Stomach (tissue), 9 donors: ENCODE results near the gene RFC5. TPM values are rescaled to one million over a fixed set of nuclear protein-coding genes. Genes with fewer than 3 reads are reported as not detected.
"Not testable (repeated sequence)": the region's sequence is repeated elsewhere in the genome, so short reads cannot be mapped to it uniquely, and the experiment has no call there.

Experiments used
- DNase-seq, 2 donors: peaks; one replicate each; pipeline versions ENCODE4 v3.0.0 to v3.0.0-alpha.2; 2013 to 2019
- H3K27ac ChIP-seq, 5 donors: fragments of 200-600 bp in 4 of 5; sonication (generic) in 4 of 5; one replicate each; pipeline ENCODE4 v1.5.1; 2013 to 2019; ENCODE audit warnings: mild to moderate bottlenecking in 1 of 5, moderate library complexity in 1 of 5
- H3K27me3 ChIP-seq, 3 donors: fragments of 200-600 bp; sonication (generic); one replicate each; pipeline ENCODE4 v1.5.1; 2017 to 2019; ENCODE audit warnings: mixed run types in 1 of 3
- H3K36me3 ChIP-seq, 4 donors: fragments of 200-600 bp; sonication (generic); 1 replicate in 3 of 4; 2 replicates in 1 of 4; pipeline ENCODE4 v1.5.1; 2016 to 2019
- H3K4me1 ChIP-seq, 4 donors: fragments of 200-600 bp; sonication (generic); one replicate each; pipeline ENCODE4 v1.5.1; 2016 to 2019
- H3K4me3 ChIP-seq, 4 donors: fragments of 200-600 bp; sonication (generic) in 3 of 4; one replicate each; pipeline ENCODE4 v1.5.1; 2016 to 2019; ENCODE audit warnings: mild to moderate bottlenecking in 1 of 4
- H3K9me3 ChIP-seq, 4 donors: fragments of 200-600 bp; sonication (generic); one replicate each; pipeline ENCODE4 v1.5.1; 2016 to 2019
- CTCF ChIP-seq, 7 experiments: fragments of 450-650 bp in 4 of 7; fragments of 200-600 bp in 3 of 7; sonication (generic) in 3 of 7; IDR thresholded peaks; one replicate each; pipeline ENCODE4 v1.5.1; 2016 to 2019; ENCODE audit warnings: antibody characterized with exemption in 7 of 7, control low read depth in 2 of 7, mild to moderate bottlenecking in 1 of 7
- EP300 ChIP-seq: sonication (generic); formaldehyde crosslinking; IDR thresholded peaks from one replicate; pipeline ENCODE4 v1.6.1; 2017; ENCODE audit warnings: antibody characterized with exemption
- POLR2A ChIP-seq, 4 donors: fragments of 450-650 bp; IDR thresholded peaks; one replicate each; pipeline ENCODE4 v1.6.1; 2016; ENCODE audit warnings: antibody characterized with exemption in 4 of 4, control low read depth in 2 of 4, mild to moderate bottlenecking in 1 of 4, moderate library complexity in 1 of 4
- POLR2AphosphoS5 ChIP-seq, 3 donors: sonication (generic); formaldehyde crosslinking; IDR thresholded peaks; one replicate each; pipeline ENCODE4 v1.6.1; 2016; ENCODE audit warnings: antibody characterized with exemption in 3 of 3
- WGBS, 5 donors: extraction: QIAGEN DNeasy Blood & Tissue Kit in 3 of 5; methylation state at CpG; one replicate each; pipeline versions ENCODE4 v1.1.5 to v1.1.7; 2013 to 2018; 5-methylcytosine and 5-hydroxymethylcytosine counted together
- intact Hi-C: fragments of 100-400 bp; cut with DNase I; formaldehyde crosslinking; loops from one replicate; pipeline ENCODE4 v1.15.1; 2023; ENCODE audit warnings: low total_unique reads
- polyA plus RNA-seq, 3 donors: library from polyadenylated mRNA; stranded (reverse); fragments of 200-250 nt; gene quantifications; one replicate each; pipeline ENCODE4 v1.2.3, GENCODE V29; 2013
- total RNA-seq, 5 donors: library from RNA; depleted of rRNA; stranded (reverse); fragments of >200 nt; gene quantifications; one replicate each; pipeline versions ENCODE4 v1.1.0 to v1.2.3, GENCODE V29; 2014 to 2016
- donor health status: healthy with polysubstance abuse.
- donor health status: Bipolar disorder and iron deficiency.
- donor health status: healthy.

RFC5 gene
- total and polyA plus RNA-seq, 8 donors: 1.3 to 238 (median 10.7) TPM; not detected in 1

DNA sequence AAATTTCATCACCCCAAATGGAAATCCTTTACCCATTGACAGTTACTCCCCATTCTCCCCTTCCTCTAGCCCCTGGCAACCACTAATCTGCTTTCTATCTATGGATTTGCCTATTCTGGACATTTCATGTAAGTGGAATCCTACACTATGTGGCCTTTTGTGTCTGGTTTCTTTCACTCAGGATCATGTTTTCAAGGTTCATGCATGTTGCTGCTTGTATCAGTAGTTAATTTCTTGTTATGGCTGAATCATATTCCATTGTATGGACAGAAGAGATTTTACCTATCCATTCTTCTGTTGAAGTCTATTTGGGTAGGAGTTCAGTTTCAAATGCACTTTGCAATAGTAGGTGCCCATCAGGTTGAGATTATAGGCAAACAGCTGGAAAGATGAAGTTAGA lies 1.4 kb downstream of the RFC5 start:
- H3K4me1 ChIP-seq: peaks cover 6 to 24% (median 18%) of the 10 kb centered on the region in 4 donors
- peak overlapping the region in 1 of 4 donors; percentile 90 for H3K4me3 ChIP-seq
- DNase-seq: no peak
- H3K27me3 ChIP-seq: no peaks in the 10 kb centered on the region
- TF ChIP-seq EP300: no peak
- no peak for TF ChIP-seq POLR2AphosphoS5 (IDR thresholded peaks at IDR 0.05)
- H3K27ac ChIP-seq: no peak overlapping the region
- no peaks in the 10 kb centered on the region for H3K9me3 ChIP-seq
- intact Hi-C loops: no loop called here
- peaks cover 16 to 41% (median 41%) of the 10 kb centered on the region in 4 donors for H3K36me3 ChIP-seq

DNA sequence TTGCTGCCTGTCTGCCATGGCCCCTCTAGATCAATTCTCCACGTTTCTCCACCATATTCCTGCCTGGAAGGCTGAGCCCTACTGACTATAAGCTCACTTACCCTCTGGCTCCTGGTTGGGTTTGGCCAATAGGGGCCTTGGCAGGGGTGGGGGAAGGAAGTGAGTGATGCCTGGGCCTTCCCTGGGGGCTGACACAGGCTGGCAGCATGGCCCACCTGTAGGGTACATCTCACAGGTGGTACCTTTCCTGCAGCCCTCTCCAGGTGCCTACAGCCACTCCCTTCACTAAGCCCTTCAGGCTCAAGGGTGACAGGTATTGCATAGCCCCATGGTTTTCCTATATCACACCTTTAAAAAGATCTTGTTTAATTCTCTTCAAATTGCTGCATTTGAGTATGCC lies 3.5 kb downstream of the RFC5 start:
- no peak for DNase-seq
- H3K4me1 ChIP-seq: peaks cover 6 to 24% (median 18%) of the 10 kb centered on the region in 4 donors
- WGBS, 5 donors: 79 to 100% (median 91%) methylated on average over 1 of the region's 1 CpG
- peaks cover 16 to 61% (median 52%) of the 10 kb centered on the region in 4 donors for H3K36me3 ChIP-seq
- intact Hi-C loops: no loop called here
- no peak overlapping the region for H3K4me3 ChIP-seq
- no peak overlapping the region for H3K27ac ChIP-seq
- H3K27me3 ChIP-seq: no peaks in the 10 kb centered on the region
- no peaks in the 10 kb centered on the region for H3K9me3 ChIP-seq
- TF ChIP-seq POLR2AphosphoS5 (IDR thresholded peaks at IDR 0.05) (no peak), POLR2A (IDR thresholded peaks at IDR 0.05) (no peak), EP300 (no peak), CTCF (IDR thresholded peaks at IDR 0.05) (no peak)

DNA sequence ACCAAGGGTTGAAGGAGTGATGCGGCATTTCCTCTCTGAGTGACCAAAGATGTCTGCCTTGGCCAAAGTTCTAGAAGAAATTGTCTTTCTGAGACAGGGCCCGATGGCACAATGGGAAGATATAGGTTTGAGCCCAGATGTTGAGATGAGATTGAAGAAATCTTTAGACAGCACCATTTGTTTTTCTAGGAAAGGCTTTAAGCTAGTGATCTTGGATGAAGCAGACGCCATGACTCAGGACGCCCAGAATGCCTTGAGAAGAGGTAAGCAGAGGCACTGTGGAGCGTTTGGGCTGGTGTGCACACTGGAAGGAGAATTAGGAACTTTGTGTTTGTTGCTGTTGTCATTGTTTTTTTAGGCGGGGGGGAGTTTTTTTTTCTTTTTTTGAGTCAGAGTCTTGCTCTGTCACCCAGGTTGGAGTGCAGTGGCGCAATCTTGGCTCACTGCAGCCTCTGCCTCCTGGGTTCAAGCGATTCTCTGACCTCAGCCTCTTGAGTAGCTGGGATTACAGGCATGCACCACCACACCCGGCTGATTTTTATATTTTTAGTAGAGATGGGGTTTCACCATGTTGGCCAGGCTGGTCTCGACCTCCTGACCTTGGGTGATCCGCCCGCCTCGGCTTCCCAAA lies 5.7 kb downstream of the RFC5 start:
- peaks cover 4 to 11% (median 7%) of the 10 kb centered on the region in 4 donors for H3K4me1 ChIP-seq
- intact Hi-C loops, H3K4me3 ChIP-seq, H3K27me3 ChIP-seq, H3K27ac ChIP-seq, DNase-seq, H3K9me3 ChIP-seq: not testable (repeated sequence)
- H3K36me3 ChIP-seq: peaks cover 33 to 83% (median 74%) of the 10 kb centered on the region in 4 donors
- WGBS, 5 donors: 91 to 97% (median 93%) methylated on average over 13 of the region's 13 CpGs

GRCh38 chr12:118022728-118023109 lies 6.2 kb downstream of the RFC5 start:
- no peaks in the 10 kb centered on the region for H3K27me3 ChIP-seq
- no peak overlapping the region for H3K4me3 ChIP-seq
- no peak overlapping the region for H3K27ac ChIP-seq
- no peak for TF ChIP-seq POLR2AphosphoS5 (IDR thresholded peaks at IDR 0.05)
- no peak for TF ChIP-seq EP300
- no peak for TF ChIP-seq POLR2A (IDR thresholded peaks at IDR 0.05)
- no peak for TF ChIP-seq CTCF (IDR thresholded peaks at IDR 0.05)
- intact Hi-C loops: no loop called here
- no peaks in the 10 kb centered on the region for H3K9me3 ChIP-seq
- peaks cover 0 to 6% (median 2%) of the 10 kb centered on the region in 4 donors for H3K4me1 ChIP-seq
- 93 to 96% (median 94%) methylated on average over 3 of the region's 3 CpGs for WGBS, 5 donors
- H3K36me3 ChIP-seq: peaks cover 35 to 88% (median 78%) of the 10 kb centered on the region in 4 donors
- DNase-seq: no peak

DNA sequence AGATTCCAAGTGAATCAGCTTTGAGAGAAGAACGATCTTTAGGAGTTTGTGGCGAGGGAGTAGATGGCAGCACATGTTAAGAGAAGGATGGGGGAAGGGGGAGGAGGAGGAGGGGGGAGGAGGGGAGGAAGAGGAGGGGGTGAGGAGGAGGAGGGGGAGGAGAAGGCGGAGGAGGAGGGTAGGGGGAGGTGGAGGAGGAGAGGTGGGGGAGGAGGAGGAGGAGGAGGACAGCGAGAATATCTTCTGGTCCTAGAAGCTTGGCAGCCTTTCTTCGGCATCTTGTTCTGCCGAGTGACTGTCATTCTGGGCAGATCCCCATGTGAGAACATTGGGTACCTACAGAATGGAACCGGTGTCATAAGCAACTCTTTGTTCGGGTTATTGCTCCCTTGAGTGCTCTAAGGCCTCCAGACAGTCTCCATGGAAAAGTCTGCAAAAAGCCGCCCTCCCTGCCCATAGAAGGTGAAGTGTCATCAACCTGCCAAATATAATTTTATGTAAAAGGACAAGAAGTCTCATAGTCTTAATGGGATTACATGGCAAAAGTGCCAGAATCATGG lies 6.9 kb downstream of the RFC5 start:
- TF ChIP-seq POLR2AphosphoS5 (IDR thresholded peaks at IDR 0.05) (no peak), EP300 (no peak), CTCF (IDR thresholded peaks at IDR 0.05) (no peak), POLR2A (IDR thresholded peaks at IDR 0.05) (no peak)
- WGBS, 5 donors: 86 to 93% (median 88%) methylated on average over 8 to 9 of the region's 9 CpGs
- Histone ChIP-seq H3K27me3 (no peaks in the 10 kb centered on the region), H3K4me3 (no peak overlapping the region), H3K4me1 (no peaks in the 10 kb centered on the region), H3K27ac (no peak overlapping the region), H3K9me3 (no peaks in the 10 kb centered on the region), H3K36me3 (peaks cover 35 to 94% (median 85%) of the 10 kb centered on the region in 4 donors)
- no peak for DNase-seq
- intact Hi-C loops: no loop called here
